Effector memory CD8-positive, alpha-beta T cell (primary cell): ENCODE results near the gene ADORA1.

Experiments used
- ATAC-seq: fragments of 150-1000 bp; cut with Tn5 transposase; replicated peaks from 2 replicates; pipeline ENCODE4 v1.10.0; 2021; ENCODE audit warnings: mild to moderate bottlenecking, moderate library complexity
- DNase-seq, 3 experiments: peaks; one replicate each; pipeline ENCODE4 v3.0.0; 2021
- H3K27ac Mint-ChIP-seq, 2 donors: one replicate each; pipeline ENCODE4 v1.8.0; 2022; ENCODE audit warnings: mild to moderate bottlenecking in 2 of 2, mixed read lengths in 2 of 2, moderate library complexity in 2 of 2
- H3K27me3 Mint-ChIP-seq, 2 donors: one replicate each; pipeline ENCODE4 v1.8.0; 2022; ENCODE audit warnings: mixed read lengths in 2 of 2
- H3K36me3 Mint-ChIP-seq: one replicate; pipeline ENCODE4 v1.8.0; 2022; ENCODE audit warnings: mild to moderate bottlenecking, moderate library complexity, mixed read lengths; ENCODE audit not compliant: insufficient read depth
- H3K4me1 Mint-ChIP-seq, 2 donors: one replicate each; pipeline ENCODE4 v1.8.0; 2022; ENCODE audit warnings: low read depth in 2 of 2, mixed read lengths in 2 of 2
- H3K4me3 Mint-ChIP-seq, 2 donors: one replicate each; pipeline ENCODE4 v1.8.0; 2022; ENCODE audit warnings: mild to moderate bottlenecking in 2 of 2, mixed read lengths in 2 of 2, moderate library complexity in 2 of 2
- H3K9me3 Mint-ChIP-seq, 2 donors: one replicate each; pipeline ENCODE4 v1.8.0; 2022; ENCODE audit warnings: mixed read lengths in 2 of 2

ADORA1 gene

DNA sequence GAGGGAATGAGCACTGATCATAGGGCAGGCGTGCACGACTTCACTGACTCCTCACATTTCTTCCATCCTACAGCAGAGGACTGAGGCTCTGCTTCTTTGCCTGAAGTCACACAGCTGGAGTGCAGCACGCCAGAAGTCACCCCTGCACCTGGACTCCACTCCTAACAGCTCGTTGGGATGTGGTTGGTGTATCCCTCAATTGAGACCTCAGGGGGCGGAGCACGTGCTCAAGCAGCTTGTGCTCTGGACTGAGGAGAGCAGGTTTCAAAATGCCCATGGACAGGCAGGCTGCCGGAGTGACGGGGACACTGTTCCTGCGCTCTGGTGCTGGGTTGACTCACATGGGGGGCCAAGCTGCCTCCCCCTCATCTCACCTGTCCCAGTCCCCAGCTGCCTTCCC, 88.0 kb downstream of the ADORA1 start:
- Mint-ChIP-seq H3K27ac (no peak overlapping the region), H3K36me3 (peaks cover 3% of the 10 kb centered on the region), H3K4me1 (peaks cover 6 to 8% of the 10 kb centered on the region in 2 donors), H3K9me3 (no peaks in the 10 kb centered on the region), H3K27me3 (peaks cover 30 to 47% of the 10 kb centered on the region in 2 donors), H3K4me3 (no peak overlapping the region)
- DNase-seq (no peak), ATAC-seq (no peak)

DNA sequence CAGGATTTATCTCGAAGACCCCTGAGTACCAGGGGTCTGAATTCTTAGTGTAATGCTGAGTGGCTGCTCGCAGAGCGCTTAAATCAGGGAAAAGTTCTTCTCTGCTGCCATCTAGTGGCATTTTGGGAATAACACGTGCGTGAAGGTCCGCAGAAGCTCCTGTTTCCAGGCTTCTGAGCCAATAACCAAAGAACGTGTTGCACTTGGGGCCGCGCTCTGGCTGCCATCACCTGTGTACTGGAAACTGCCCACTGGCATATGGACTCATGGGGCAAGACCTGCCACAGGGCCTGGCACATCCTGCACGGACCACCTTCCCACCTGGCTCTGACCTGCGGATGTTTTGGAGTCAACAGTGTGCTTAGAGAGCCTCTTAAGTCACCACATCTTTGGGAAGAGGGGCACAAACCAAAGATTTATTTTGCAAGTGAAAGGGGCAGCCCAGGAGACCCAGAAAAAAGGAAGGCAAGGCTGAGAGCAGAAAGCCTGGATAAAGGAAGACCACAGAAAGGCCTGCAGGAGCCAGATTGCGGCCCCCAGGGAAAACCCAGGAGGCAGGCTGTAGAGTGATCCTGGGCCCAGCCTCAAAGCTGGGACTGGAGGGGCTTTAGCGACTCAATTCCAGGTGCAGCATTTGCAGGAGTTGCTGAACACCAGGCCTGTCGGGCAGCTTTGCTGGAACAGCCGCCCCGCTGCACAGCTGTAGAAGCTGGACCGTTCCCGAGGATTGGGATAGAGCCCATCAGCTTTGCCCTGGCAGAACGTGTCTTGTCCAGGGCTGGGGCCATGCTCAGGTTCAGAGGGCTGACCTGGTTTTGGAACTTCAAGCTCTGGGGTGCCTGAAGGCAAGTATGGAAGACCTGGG, 89.0 kb downstream of the ADORA1 start:
- Mint-ChIP-seq H3K27me3 (peaks cover 26 to 47% of the 10 kb centered on the region in 2 donors), H3K4me3 (no peak overlapping the region), H3K4me1 (peaks cover 6 to 8% of the 10 kb centered on the region in 2 donors), H3K27ac (no peak overlapping the region), H3K36me3 (peaks cover 3% of the 10 kb centered on the region), H3K9me3 (no peaks in the 10 kb centered on the region)
- peak; percentile 40 to 62 (median 51) for DNase-seq
- peak; percentile 47 for ATAC-seq
